RWPE1 (cell line): Measurements from ENCODE around the gene SLC48A1.

Source experiments
- CTCF ChIA-PET: fragments of 350-600 bp; sonication (Branson Sonifier 250); formaldehyde crosslinking; extraction: SDS; loops from one replicate; lab custom pipeline; 2021; lab: Yijun Ruan, JAX
- POLR2A ChIA-PET: fragments of 400-600 bp; formaldehyde crosslinking; extraction: SDS; loops from one replicate; lab custom pipeline; 2020; ENCODE audit warnings: antibody characterized with exemption; ENCODE audit not compliant: low non-redundant PET; lab: Yijun Ruan, JAX
- DNase-seq: peaks from one replicate; pipeline ENCODE4 v3.0.0; 2012; ENCODE audit warnings: low spot score
- H3K27ac ChIP-seq: fragments of 450-650 bp; 2 replicates; pipeline ENCODE4 v1.5.1; 2017
- TF ChIP-seq, protein P1 (sequence below): fragments of 450-650 bp; conservative IDR thresholded peaks from 2 replicates; pipeline ENCODE4 v1.5.1; 2017; ENCODE audit warnings: low read depth, mild to moderate bottlenecking

Gene SLC48A1

GRCh38 chr12:47776471-47777143, 3.6 kb downstream of the SLC48A1 start:
- CTCF ChIA-PET = interaction anchor here (0.6 to 11.5 kb wide), 3 partner anchors 34 to 273 kb away, joined by 3 to 167 read pairs (median 5); no protein-coding TSS in a partner anchor
- POLR2A ChIA-PET = no interaction called here
- TF ChIP-seq, protein P1, sequence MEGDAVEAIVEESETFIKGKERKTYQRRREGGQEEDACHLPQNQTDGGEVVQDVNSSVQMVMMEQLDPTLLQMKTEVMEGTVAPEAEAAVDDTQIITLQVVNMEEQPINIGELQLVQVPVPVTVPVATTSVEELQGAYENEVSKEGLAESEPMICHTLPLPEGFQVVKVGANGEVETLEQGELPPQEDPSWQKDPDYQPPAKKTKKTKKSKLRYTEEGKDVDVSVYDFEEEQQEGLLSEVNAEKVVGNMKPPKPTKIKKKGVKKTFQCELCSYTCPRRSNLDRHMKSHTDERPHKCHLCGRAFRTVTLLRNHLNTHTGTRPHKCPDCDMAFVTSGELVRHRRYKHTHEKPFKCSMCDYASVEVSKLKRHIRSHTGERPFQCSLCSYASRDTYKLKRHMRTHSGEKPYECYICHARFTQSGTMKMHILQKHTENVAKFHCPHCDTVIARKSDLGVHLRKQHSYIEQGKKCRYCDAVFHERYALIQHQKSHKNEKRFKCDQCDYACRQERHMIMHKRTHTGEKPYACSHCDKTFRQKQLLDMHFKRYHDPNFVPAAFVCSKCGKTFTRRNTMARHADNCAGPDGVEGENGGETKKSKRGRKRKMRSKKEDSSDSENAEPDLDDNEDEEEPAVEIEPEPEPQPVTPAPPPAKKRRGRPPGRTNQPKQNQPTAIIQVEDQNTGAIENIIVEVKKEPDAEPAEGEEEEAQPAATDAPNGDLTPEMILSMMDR = no peak
- DNase-seq = no peak
- peak overlapping the region; percentile 63 for H3K27ac ChIP-seq

GRCh38 chr12:47777151-47777550, 4.1 kb downstream of the SLC48A1 start:
- ChIA-PET CTCF (interaction anchor here (0.6 to 11.5 kb wide), 6 partner anchors 18 to 1964 kb away, joined by 3 to 167 read pairs (median 3); partner anchors contain the start of gene RAPGEF3), POLR2A (no interaction called here)
- no peak for DNase-seq
- H3K27ac ChIP-seq = peak overlapping the region; percentile 63
- TF ChIP-seq, protein P1 = no peak

DNA sequence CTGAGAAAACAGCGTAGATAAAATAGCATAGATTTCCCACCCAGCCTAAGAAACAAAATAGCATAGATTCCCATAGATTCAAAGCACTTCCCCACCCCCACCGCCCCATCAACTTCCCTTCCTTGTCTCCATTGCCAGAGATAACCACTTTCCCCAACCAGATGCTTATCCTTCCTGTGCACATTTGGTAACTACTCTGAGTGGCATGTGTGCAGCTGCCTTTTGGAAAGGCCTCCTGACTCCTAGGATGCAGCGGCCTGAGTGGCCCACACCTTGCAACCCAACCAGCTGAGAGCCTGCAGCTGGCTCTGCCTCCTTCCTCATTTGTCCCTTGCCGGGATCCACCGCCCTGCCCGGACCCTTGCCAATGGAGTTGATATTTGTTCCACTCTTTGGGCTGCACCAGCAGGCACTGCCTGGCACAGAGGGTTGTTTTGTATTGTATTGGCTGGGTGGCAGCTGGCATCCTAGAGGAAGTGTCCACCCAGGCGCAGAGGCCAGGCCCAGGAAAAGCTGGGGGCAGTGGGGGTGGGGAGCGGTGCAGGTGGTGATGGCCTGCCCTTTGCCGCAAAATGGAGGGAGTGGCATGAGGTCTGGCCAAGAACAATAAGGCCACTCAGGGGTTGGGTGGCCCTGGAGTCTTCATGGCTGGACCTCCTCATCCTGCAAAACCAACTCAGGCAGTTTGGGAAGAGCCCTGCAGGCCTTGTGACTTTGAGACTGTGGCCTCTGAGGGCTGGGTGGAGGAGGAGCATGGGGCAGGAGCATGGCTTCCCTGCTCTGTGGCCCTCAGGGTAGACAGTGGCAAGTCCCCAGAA, 4.9 kb downstream of the SLC48A1 start:
- TF ChIP-seq, protein P1 = no peak
- POLR2A ChIA-PET = no interaction called here
- no peak for DNase-seq
- CTCF ChIA-PET = interaction anchor here (0.6 to 11.5 kb wide), 6 partner anchors 19 to 1963 kb away, joined by 3 to 167 read pairs (median 3); partner anchors contain the start of gene RAPGEF3
- H3K27ac ChIP-seq = peak overlapping the region; percentile 63

GRCh38 chr12:47778881-47779280, 5.8 kb downstream of the SLC48A1 start:
- POLR2A ChIA-PET = no interaction called here
- CTCF ChIA-PET = interaction anchor here (0.6 to 11.5 kb wide), 7 partner anchors 18 to 177 kb away, joined by 3 to 167 read pairs (median 5); partner anchors contain the start of gene RAPGEF3
- TF ChIP-seq, protein P1 = no peak
- H3K27ac ChIP-seq = peak overlapping the region; percentile 21
- no peak for DNase-seq

DNA sequence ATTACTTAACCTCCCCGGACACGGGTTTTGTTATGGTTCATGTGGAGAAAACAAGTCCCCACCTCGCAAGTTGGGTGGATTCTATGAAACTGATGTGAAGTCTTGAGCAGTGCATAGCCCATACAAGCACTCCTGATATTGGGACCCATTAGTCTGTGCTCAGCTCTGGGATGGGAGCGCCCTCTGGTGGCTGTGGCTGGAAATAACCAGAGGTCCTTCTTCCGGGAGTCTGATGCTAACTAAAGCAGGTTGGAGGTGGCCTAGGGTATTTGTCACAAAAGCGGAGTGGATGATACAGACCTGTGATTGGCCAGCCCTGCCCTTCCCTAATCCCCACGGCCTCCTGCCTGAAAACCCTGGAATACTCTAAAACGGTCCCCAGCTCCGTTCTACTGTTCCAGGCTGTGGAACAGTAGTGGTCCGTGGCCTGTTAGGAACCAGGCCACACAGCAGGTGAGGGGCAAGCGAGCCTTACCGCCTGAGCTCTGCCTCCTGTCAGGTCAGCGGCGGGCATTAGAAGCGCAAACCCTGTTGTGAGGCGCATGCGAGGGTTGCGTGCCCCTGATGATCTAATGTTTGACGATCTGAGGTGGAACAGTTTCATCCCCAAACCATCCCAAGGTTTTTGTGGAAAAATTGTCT, 6.4 kb downstream of the SLC48A1 start:
- POLR2A ChIA-PET = no interaction called here
- CTCF ChIA-PET = interaction anchor here (0.6 to 11.5 kb wide), 12 partner anchors 11 to 1260 kb away, joined by 3 to 167 read pairs (median 4); partner anchors contain the start of gene RAPGEF3
- peak; percentile 77 for DNase-seq

More for the DNA sequence above, 6.4 kb downstream of the SLC48A1 start:
- peak overlapping the region; percentile 90 for H3K27ac ChIP-seq
- TF ChIP-seq, protein P1 = peak; percentile 93
